H1 (cell line): Measurements from ENCODE around the gene MYO1D. TPM values are rescaled to one million over a fixed set of nuclear protein-coding genes. Genes with fewer than 3 reads are reported as not detected.

Experiments used
- CTCF ChIA-PET: fragments of 300-600 bp; sonication (Branson Sonifier 250); formaldehyde crosslinking; loops from one replicate; lab custom pipeline; 2021; ENCODE audit not compliant: partially characterized antibody; lab: Charles Lee
- POLR2A ChIA-PET: fragments of 300-600 bp; sonication (Branson Sonifier 250); formaldehyde crosslinking; loops from one replicate; lab custom pipeline; 2021; ENCODE audit warnings: inconsistent platforms; ENCODE audit not compliant: partially characterized antibody; lab: Charles Lee
- DNase-seq, 2 experiments: peaks; one replicate each; pipeline versions ENCODE4 v3.0.0 to v3.0.0-alpha.2; 2010 to 2022; ENCODE audit warnings: low spot score in 2 of 2, low read depth in 1 of 2, mixed read lengths in 1 of 2
- FAIRE-seq: peaks from 2 replicates; lab custom pipeline; 2011; peaks lifted over from hg19 to GRCh38; lab: Jason Lieb, UNC
- H2AFZ ChIP-seq: 2 replicates; pipeline ENCODE4 v1.8.1; 2012; ENCODE audit warnings: low read length, inconsistent platforms
- H2AK5ac ChIP-seq: 2 replicates; pipeline ENCODE4 v1.6.1; 2013; ENCODE audit warnings: low read depth, low read length
- H2BK120ac ChIP-seq: replicated peaks from 2 replicates; pipeline ENCODE3; 2013; ENCODE audit warnings: low read depth, low read length, inconsistent platforms
- H2BK12ac ChIP-seq: 2 replicates; pipeline ENCODE4 v1.6.1; 2013; ENCODE audit warnings: low read depth, low read length
- H2BK15ac ChIP-seq: 2 replicates; pipeline ENCODE4 v1.6.1; 2013; ENCODE audit warnings: low read length
- H2BK20ac ChIP-seq: 2 replicates; pipeline ENCODE4 v1.6.1; 2013; ENCODE audit warnings: low read length
- H2BK5ac ChIP-seq: 2 replicates; pipeline ENCODE4 v1.6.1; 2013; ENCODE audit warnings: low read depth, low read length
- H3K14ac ChIP-seq: 2 replicates; pipeline ENCODE4 v1.6.1; 2013; ENCODE audit warnings: inconsistent platforms; ENCODE audit not compliant: insufficient read length
- H3K18ac ChIP-seq: 2 replicates; pipeline ENCODE4 v1.6.1; 2013; ENCODE audit warnings: low read length; ENCODE audit errors: extremely low read depth
- H3K23ac ChIP-seq: 2 replicates; pipeline ENCODE4 v1.6.1; 2013; ENCODE audit warnings: inconsistent platforms; ENCODE audit not compliant: insufficient read length
- H3K23me2 ChIP-seq: 2 replicates; pipeline ENCODE4 v1.6.1; 2013; ENCODE audit warnings: low read depth, low read length
- H3K27ac ChIP-seq: 2 replicates; pipeline ENCODE4 v1.6.1; 2011; ENCODE audit warnings: low read depth, low read length, inconsistent platforms
- H3K27me3 ChIP-seq, 4 experiments: replicated peaks in 1 of 4; 1 replicate in 1 of 4; 2 replicates in 3 of 4; pipeline versions ENCODE4 v1.6.1 to v1.8.1; 2011 to 2013; ENCODE audit warnings: low read length in 3 of 4, mild to moderate bottlenecking in 3 of 4, inconsistent platforms in 2 of 4, mixed read lengths in 2 of 4, moderate library complexity in 1 of 4; ENCODE audit not compliant: control insufficient read depth in 3 of 4, insufficient read depth in 3 of 4; ENCODE audit errors: extremely low read depth in 1 of 4
- H3K36me3 ChIP-seq, 4 experiments: 2 replicates each; pipeline versions ENCODE4 v1.6.1 to v1.8.1; 2011 to 2013; ENCODE audit warnings: mild to moderate bottlenecking in 4 of 4, low read length in 3 of 4, moderate library complexity in 2 of 4, control low read depth in 1 of 4, inconsistent platforms in 1 of 4; ENCODE audit not compliant: insufficient read depth in 4 of 4, control insufficient read depth in 2 of 4
- H3K4ac ChIP-seq: replicated peaks from 2 replicates; pipeline ENCODE3; 2013; ENCODE audit warnings: low read length, low read depth, mixed read lengths, inconsistent platforms; ENCODE audit not compliant: insufficient read length
- H3K4me1 ChIP-seq, 4 experiments: replicated peaks in 1 of 4; 1 replicate in 1 of 4; 2 replicates in 3 of 4; pipeline versions ENCODE4 v1.6.1 to v1.8.1; 2011 to 2013; ENCODE audit warnings: low read length in 3 of 4, inconsistent platforms in 2 of 4, mixed read lengths in 1 of 4; ENCODE audit not compliant: insufficient read depth in 4 of 4, control insufficient read depth in 3 of 4
- H3K4me2 ChIP-seq, 2 experiments: 2 replicates each; pipeline versions ENCODE4 v1.6.1 to v1.8.1; 2011 to 2013; ENCODE audit warnings: low read depth in 2 of 2, low read length in 2 of 2, control low read depth in 1 of 2, inconsistent platforms in 1 of 2, mild to moderate bottlenecking in 1 of 2; ENCODE audit not compliant: insufficient read depth in 1 of 2
- H3K4me3 ChIP-seq, 4 experiments: fragments of 200-600, 300-600 bp in 1 of 4; sonication (generic), shearing (Covaris generic), sonication (Bioruptor Twin) in 1 of 4; 2 replicates each; pipeline versions ENCODE4 v1.5.1 to v1.8.1; 2011 to 2016; ENCODE audit warnings: low read length in 4 of 4, low read depth in 3 of 4, control low read depth in 2 of 4, inconsistent platforms in 2 of 4, mild to moderate bottlenecking in 2 of 4, mixed read lengths in 1 of 4, moderate library complexity in 1 of 4; ENCODE audit not compliant: insufficient read depth in 2 of 4; ENCODE audit errors: extremely low read depth in 1 of 4
- H3K56ac ChIP-seq: replicated peaks from 2 replicates; pipeline ENCODE3; 2013; ENCODE audit warnings: low read depth, mild to moderate bottlenecking, mixed read lengths, low read length, inconsistent platforms; ENCODE audit not compliant: insufficient read length
- H3K79me1 ChIP-seq: 2 replicates; pipeline ENCODE4 v1.6.1; 2013; ENCODE audit warnings: low read depth, low read length, control low read depth
- H3K79me2 ChIP-seq, 2 experiments: 2 replicates each; pipeline versions ENCODE4 v1.6.1 to v1.8.1; 2012 to 2013; ENCODE audit warnings: low read length in 2 of 2, mild to moderate bottlenecking in 2 of 2, inconsistent platforms in 1 of 2; ENCODE audit not compliant: insufficient read depth in 2 of 2, control insufficient read depth in 1 of 2
- H3K9ac ChIP-seq, 4 experiments: replicated peaks in 1 of 4; 1 replicate in 1 of 4; 2 replicates in 3 of 4; pipeline versions ENCODE4 v1.6.1 to v1.8.1; 2011 to 2013; ENCODE audit warnings: low read depth in 3 of 4, low read length in 3 of 4, control low read depth in 2 of 4, mild to moderate bottlenecking in 2 of 4, moderate library complexity in 2 of 4, inconsistent platforms in 1 of 4; ENCODE audit errors: extremely low read depth in 1 of 4
- H3K9me3 ChIP-seq, 2 experiments: 2 replicates each; pipeline versions ENCODE4 v1.6.1 to v1.8.1; 2012 to 2013; ENCODE audit warnings: mild to moderate bottlenecking in 2 of 2, moderate library complexity in 2 of 2, control low read depth in 1 of 2, inconsistent platforms in 1 of 2, low read depth in 1 of 2, low read length in 1 of 2, mixed read lengths in 1 of 2; ENCODE audit not compliant: insufficient read depth in 2 of 2
- H4K20me1 ChIP-seq, 2 experiments: replicated peaks in 1 of 2; 2 replicates each; pipeline versions ENCODE3 to v1.8.1; 2011 to 2013; ENCODE audit warnings: inconsistent platforms in 2 of 2, low read length in 2 of 2, mild to moderate bottlenecking in 1 of 2; ENCODE audit not compliant: insufficient read depth in 2 of 2, control insufficient read depth in 1 of 2
- H4K5ac ChIP-seq: 2 replicates; pipeline ENCODE4 v1.6.1; 2013; ENCODE audit warnings: low read length, low read depth, mixed read lengths, inconsistent platforms; ENCODE audit not compliant: insufficient read length
- H4K8ac ChIP-seq: 2 replicates; pipeline ENCODE4 v1.8.0; 2013; ENCODE audit warnings: mild to moderate bottlenecking, moderate library complexity, low read length, inconsistent platforms; ENCODE audit not compliant: insufficient read depth; ENCODE audit errors: extremely low read depth
- H4K91ac ChIP-seq: replicated peaks from 2 replicates; pipeline ENCODE3; 2013; ENCODE audit warnings: low read length, mixed read lengths, inconsistent platforms; ENCODE audit not compliant: insufficient read length
- BRCA1 ChIP-seq: IDR thresholded peaks from 2 replicates; pipeline ENCODE4 v1.6.1; 2012; ENCODE audit warnings: low read depth, low read length, improper control_type of control experiment
- CTBP2 ChIP-seq: IDR thresholded peaks from 2 replicates; pipeline ENCODE4 v1.7.0; 2011; ENCODE audit warnings: borderline replicate concordance, mild to moderate bottlenecking, moderate library complexity, mixed read lengths, low read length; ENCODE audit not compliant: insufficient read depth, insufficient read length
- PHF8 ChIP-seq: fragments of 200-600 bp; sonication (generic); conservative IDR thresholded peaks from 2 replicates; pipeline ENCODE4 v1.7.1; 2012; ENCODE audit warnings: low read depth, mild to moderate bottlenecking, inconsistent platforms, low read length, moderate library complexity
- RFX5 ChIP-seq: IDR thresholded peaks from 2 replicates; pipeline ENCODE4 v1.6.1; 2011; ENCODE audit warnings: low read depth, low read length, improper control_type of control experiment, borderline replicate concordance
- SIRT6 ChIP-seq: IDR thresholded peaks from one replicate; pipeline ENCODE4 v1.7.1; 2012; ENCODE audit warnings: low read length, inconsistent platforms
- TAF7 ChIP-seq: optimal IDR thresholded peaks from 2 replicates; pipeline ENCODE3; 2011; ENCODE audit warnings: low read depth, mild to moderate bottlenecking, inconsistent platforms, low read length, moderate library complexity, borderline replicate concordance
- TBP ChIP-seq: IDR thresholded peaks from 2 replicates; pipeline ENCODE4 v1.6.1; 2011; ENCODE audit warnings: low read depth, low read length, improper control_type of control experiment
- USF2 ChIP-seq: IDR thresholded peaks from 2 replicates; pipeline ENCODE4 v1.6.1; 2011; ENCODE audit warnings: low read length, improper control_type of control experiment
- WGBS, 2 experiments: shearing (Covaris generic) in 1 of 2; methylation state at CpG; one replicate each; pipeline versions ENCODE4 v1.1.6 to v1.1.7; 2013 to 2015; ENCODE audit warnings: low lambda C conversion rate in 2 of 2, mixed read lengths in 2 of 2, inconsistent platforms in 1 of 2, low coverage in 1 of 2, missing lambda C conversion rate in 1 of 2; ENCODE audit not compliant: insufficient replicate concordance in 2 of 2, insufficient coverage in 1 of 2, insufficient read length in 1 of 2; ENCODE audit errors: extremely low coverage in 1 of 2, missing lambda C conversion rate in 1 of 2; 5-methylcytosine and 5-hydroxymethylcytosine counted together
- polyA plus RNA-seq, 7 experiments: library from polyadenylated mRNA; depleted of rRNA in 3 of 7; stranded (reverse) in 5 of 7; unstranded in 2 of 7; fragments of >200 nt in 5 of 7; fragments of 200-250 nt in 2 of 7; gene quantifications; 1 replicate in 5 of 7; 2 replicates in 1 of 7; 4 replicates in 1 of 7; pipeline versions ENCODE4 v1.2.1 to v1.2.3, GENCODE V29; 2011 to 2013; ENCODE audit warnings: missing spikeins in 2 of 7, mixed read lengths in 2 of 7
- total RNA-seq: library from RNA; stranded (reverse); fragmentation: NEBNext Ultra II Directional; extraction: Animal tissue kit (Norgen Biotek cat#: 25700); gene quantifications from 2 replicates; pipeline ENCODE4 v1.2.1, GENCODE V29; 2021

The MYO1D gene
- total and polyA plus RNA-seq, 2 of the 8 experiments (the other 6 are each of a cell fraction or from before 2014, with no cell fraction given): 6.5 to 25.4 TPM

DNA sequence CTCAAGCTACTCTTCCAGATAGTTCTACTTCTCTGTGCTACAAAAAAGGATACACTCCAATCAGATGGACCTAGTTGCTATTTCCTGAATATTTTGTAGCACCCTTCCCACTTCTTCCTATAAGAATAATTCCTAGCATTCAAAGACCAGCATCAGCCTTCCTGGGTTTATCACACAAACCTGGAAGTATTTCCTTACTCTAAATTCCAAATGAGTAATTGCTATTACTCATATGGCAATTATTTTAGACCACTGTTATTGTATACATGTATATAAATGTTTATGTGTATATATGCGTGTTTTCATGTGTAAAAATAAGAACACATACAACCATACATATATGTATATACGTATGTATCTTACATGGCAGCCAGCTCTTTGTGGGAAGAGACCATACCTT, 130.6 kb downstream of the MYO1D start:
- Histone ChIP-seq H2BK120ac (no peak overlapping the region), H3K79me1 (no peaks in the 10 kb centered on the region), H3K14ac (no peak overlapping the region), H3K9ac (no peak overlapping the region), H2BK20ac (no peak overlapping the region), H3K23ac (no peak overlapping the region), H4K5ac (no peak overlapping the region), H3K4ac (no peak overlapping the region), H2AFZ (no peak overlapping the region), H2BK12ac (no peak overlapping the region), H2BK5ac (no peak overlapping the region), H3K18ac (no peak overlapping the region), H3K27ac (no peak overlapping the region), H3K56ac (no peak overlapping the region), H3K4me1 (no peaks in the 10 kb centered on the region), H3K23me2 (no peaks in the 10 kb centered on the region), H3K79me2 (no peaks in the 10 kb centered on the region), H4K8ac (no peak overlapping the region), H3K9me3 (no peaks in the 10 kb centered on the region), H2BK15ac (no peak overlapping the region), H3K4me3 (no peak overlapping the region), H3K36me3 (no peaks in the 10 kb centered on the region), H3K27me3 (peaks cover 0 to 1% (median 0%) of the 10 kb centered on the region in 4 experiments; a peak in 1 of 7 replicates), H3K4me2 (no peak overlapping the region), H2AK5ac (no peak overlapping the region), H4K20me1 (no peaks in the 10 kb centered on the region), H4K91ac (no peak overlapping the region)
- ChIA-PET POLR2A (no interaction called here), CTCF (interaction anchor here (0.6 to 1.0 kb wide), 2 partner anchors 76 to 87 kb away, joined by 3 to 4 read pairs; no protein-coding TSS in a partner anchor)
- 89% methylated on average over 2 of the region's 2 CpGs; no CpG with 5 or more reads in 1 of the 2 experiments for WGBS, 2 experiments
- FAIRE-seq (no peak), DNase-seq (no peak)
- TF ChIP-seq TBP (no peak), PHF8 (no peak), TAF7 (no peak), RFX5 (no peak), CTBP2 (no peak), BRCA1 (no peak), USF2 (no peak), SIRT6 (no peak)
